ENCODE results near the gene CDC45.

Gene CDC45

GRCh38 chr22:19467912-19468311 lies 11.8 kb upstream of the CDC45 start:
- DNase-seq (ENCODE audit: extremely low spot score) = no peak
- ChIA-PET POLR2A (no interaction called here), CTCF (interaction anchor here (1.3 kb wide), 1 partner anchor 10 kb away, joined by 3 read pairs; no protein-coding TSS in a partner anchor)
- no peak for TF ChIP-seq CTCF (IDR thresholded peaks at IDR 0.05; ENCODE audit: control extremely low read depth, extremely low read depth, low read depth, missing control alignments)

GRCh38 chr22:19469421-19469820 lies 10.3 kb upstream of the CDC45 start:
- ChIA-PET CTCF (interaction anchor here (1.4 kb wide), 1 partner anchor 290 kb away, joined by 4 read pairs; no protein-coding TSS in a partner anchor), POLR2A (no interaction called here)
- DNase-seq (ENCODE audit: extremely low spot score) = no peak
- no peak for TF ChIP-seq CTCF (IDR thresholded peaks at IDR 0.05; ENCODE audit: control extremely low read depth, extremely low read depth, low read depth, missing control alignments)

- ChIA-PET POLR2A (no interaction called here), CTCF (interaction anchor here (1.3 kb wide), 1 partner anchor 9 kb away, joined by 3 read pairs; the partner anchor contains the start of genes CDC45 and UFD1)
- TF ChIP-seq CTCF (IDR thresholded peaks at IDR 0.05; ENCODE audit: control extremely low read depth, extremely low read depth, low read depth, missing control alignments) = no peak
- no peak for DNase-seq (ENCODE audit: extremely low spot score)
Measured at GRCh38 chr22:19470010-19470409, 9.7 kb upstream of the CDC45 start.

- ChIA-PET POLR2A (no interaction called here), CTCF (no interaction called here)
- no peak for TF ChIP-seq CTCF (IDR thresholded peaks at IDR 0.05; ENCODE audit: control extremely low read depth, extremely low read depth, low read depth, missing control alignments)
- no peak for DNase-seq (ENCODE audit: extremely low spot score)
Measured at GRCh38 chr22:19471572-19471971, 8.1 kb upstream of the CDC45 start.

GRCh38 chr22:19472233-19472632 lies 7.5 kb upstream of the CDC45 start:
- ChIA-PET POLR2A (no interaction called here), CTCF (interaction anchor here (1.4 to 3.0 kb wide), 3 partner anchors 9 to 161 kb away, joined by 3 to 15 read pairs (median 5); no protein-coding TSS in a partner anchor)
- DNase-seq (ENCODE audit: extremely low spot score) = no peak
- TF ChIP-seq CTCF (IDR thresholded peaks at IDR 0.05; ENCODE audit: control extremely low read depth, extremely low read depth, low read depth, missing control alignments) = no peak

GRCh38 chr22:19473578-19473977 lies 6.1 kb upstream of the CDC45 start:
- DNase-seq (ENCODE audit: extremely low spot score) = no peak
- CTCF ChIA-PET = interaction anchor here (0.7 to 3.0 kb wide), 8 partner anchors 10 to 295 kb away, joined by 3 to 15 read pairs (median 6); partner anchors contain the start of gene SLC25A1
- TF ChIP-seq CTCF (IDR thresholded peaks at IDR 0.05; ENCODE audit: control extremely low read depth, extremely low read depth, low read depth, missing control alignments) = no peak
- POLR2A ChIA-PET = interaction anchor here (1.3 kb wide), 1 partner anchor 15 kb away, joined by 4 read pairs; no protein-coding TSS in a partner anchor
